GM18505 (cell line): Measurements from ENCODE around the gene QSER1.
"Not testable (repeated sequence)": the region's sequence is repeated elsewhere in the genome, so short reads cannot be mapped to it uniquely, and the experiment has no call there.

Experiments
- ATAC-seq: cut with Tn5 transposase; IDR thresholded peaks from one replicate; pipeline ENCODE4 v1.9.1; 2021; ENCODE audit not compliant: unreplicated experiment
- POLR2A ChIP-seq: IDR thresholded peaks from 4 replicates; pipeline ENCODE4 v1.6.1; 2011; ENCODE audit warnings: borderline replicate concordance; ENCODE audit not compliant: insufficient read depth, insufficient read length; ENCODE audit errors: extremely low read depth

The QSER1 gene

GRCh38 chr11:33016654-33017053, 124.0 kb downstream of the QSER1 start:
- no peak for ATAC-seq
- no peak for TF ChIP-seq POLR2A

- no peak for TF ChIP-seq POLR2A
- no peak for ATAC-seq
Measured at GRCh38 chr11:33017478-33017877, 124.9 kb downstream of the QSER1 start.

- ATAC-seq = no peak
- no peak for TF ChIP-seq POLR2A
Measured at GRCh38 chr11:33017965-33018364, 125.4 kb downstream of the QSER1 start.

GRCh38 chr11:33018840-33019239, 126.2 kb downstream of the QSER1 start:
- TF ChIP-seq POLR2A = no peak
- ATAC-seq = no peak

- no peak for TF ChIP-seq POLR2A
- no peak for ATAC-seq
Measured at GRCh38 chr11:33021501-33021900, 128.9 kb downstream of the QSER1 start.

GRCh38 chr11:33021937-33022336, 129.3 kb downstream of the QSER1 start:
- TF ChIP-seq POLR2A = no peak
- ATAC-seq = no peak

GRCh38 chr11:33025339-33025722, 132.7 kb downstream of the QSER1 start:
- TF ChIP-seq POLR2A = no peak
- no peak for ATAC-seq

GRCh38 chr11:33027233-33027632, 134.6 kb downstream of the QSER1 start:
- no peak for ATAC-seq
- TF ChIP-seq POLR2A = no peak

- no peak for TF ChIP-seq POLR2A
- ATAC-seq = no peak
Measured at GRCh38 chr11:33027846-33028536, 135.4 kb downstream of the QSER1 start.

- no peak for TF ChIP-seq POLR2A
- no peak for ATAC-seq
Measured at GRCh38 chr11:33028537-33028914, 135.9 kb downstream of the QSER1 start.

- ATAC-seq = not testable (repeated sequence)
Measured at GRCh38 chr11:33029218-33029617, 136.6 kb downstream of the QSER1 start.
